SK-N-MC (cell line): Measurements from ENCODE around the gene GNPTAB.
"Not testable (repeated sequence)": the region's sequence is repeated elsewhere in the genome, so short reads cannot be mapped to it uniquely, and the experiment has no call there.

Experiments used
- DNase-seq: peaks from one replicate; pipeline ENCODE4 v3.0.0-alpha.2; 2011; ENCODE audit warnings: low read depth, low spot score
- H3K27ac ChIP-seq: fragments of 200-600 bp; sonication (generic); 2 replicates; pipeline ENCODE4 v1.5.1; 2016; ENCODE audit warnings: mixed run types
- H3K36me3 ChIP-seq: fragments of 200-600 bp; sonication (generic); 2 replicates; pipeline ENCODE4 v1.6.1; 2017; ENCODE audit warnings: antibody characterized with exemption, low read length, mixed read lengths; ENCODE audit not compliant: insufficient read depth
- H3K4me3 ChIP-seq: fragments of 200-600 bp; sonication (generic); 2 replicates; pipeline ENCODE4 v1.5.1; 2016
- H3K9ac ChIP-seq: fragments of 200-600 bp; sonication (generic); 2 replicates; pipeline ENCODE4 v1.8.0; 2017; ENCODE audit warnings: mixed run types, mixed read lengths; ENCODE audit not compliant: insufficient read length
- H3K9me3 ChIP-seq: fragments of 200-600 bp; sonication (generic); 2 replicates; pipeline ENCODE4 v1.6.1; 2017; ENCODE audit warnings: low read depth, mild to moderate bottlenecking, antibody characterized with exemption, low read length, moderate library complexity, mixed read lengths
- EZH2 ChIP-seq: fragments of 200-600 bp; sonication (generic); IDR thresholded peaks from one replicate; pipeline ENCODE4 v1.6.1; 2017; ENCODE audit warnings: antibody characterized with exemption
- FOXP2 ChIP-seq: optimal IDR thresholded peaks from 2 replicates; pipeline ENCODE3; 2011; ENCODE audit warnings: mild to moderate bottlenecking, moderate library complexity; ENCODE audit not compliant: insufficient read depth; ENCODE audit errors: extremely low read length, control extremely low read depth
- POLR2AphosphoS5 ChIP-seq: IDR thresholded peaks from 2 replicates; pipeline ENCODE4 v1.6.1; 2012; ENCODE audit warnings: mild to moderate bottlenecking, low read depth, low read length, borderline replicate concordance

GNPTAB gene

DNA sequence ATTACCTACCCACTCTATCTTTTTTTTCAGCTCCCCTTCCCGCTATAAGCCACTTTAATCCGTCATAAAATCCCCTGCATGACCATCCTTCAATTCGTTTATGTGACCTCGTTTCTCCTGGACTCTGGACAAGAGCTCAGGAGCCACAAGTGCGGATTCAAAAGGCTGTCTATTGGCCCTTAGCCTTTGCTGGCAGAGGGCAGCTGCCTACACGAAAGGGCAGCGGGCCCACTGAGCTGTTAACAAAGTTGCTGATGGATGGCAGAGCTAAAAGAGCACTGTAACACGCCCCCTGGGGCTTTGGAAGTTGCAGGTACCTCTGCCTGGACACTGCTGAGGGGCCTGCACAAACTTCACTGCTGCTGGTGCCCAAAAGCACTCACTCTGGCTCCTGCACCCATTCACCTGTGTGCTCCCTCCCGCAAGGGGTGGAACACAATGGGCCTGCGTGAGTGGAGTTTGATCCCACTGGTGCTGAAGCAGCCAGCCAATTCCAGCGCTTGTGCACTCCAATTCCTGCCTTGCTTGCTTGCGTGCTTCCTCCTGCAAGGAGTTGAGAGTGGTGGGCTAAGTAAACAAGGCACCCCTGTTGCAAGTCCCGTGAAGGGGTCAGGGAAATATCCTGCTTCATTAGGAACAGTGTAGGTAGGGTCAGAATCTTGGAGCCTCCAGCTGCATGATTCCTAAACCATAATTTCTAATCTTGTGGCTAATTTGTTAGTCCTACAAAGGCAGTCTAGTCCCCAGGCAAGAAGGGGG lies 36.0 kb upstream of the GNPTAB start:
- DNase-seq: no peak
- TF ChIP-seq FOXP2 (no peak), POLR2AphosphoS5 (no peak), EZH2 (no peak)
- H3K9me3 ChIP-seq: no peaks in the 10 kb centered on the region
- no peak overlapping the region for H3K27ac ChIP-seq
- H3K9ac ChIP-seq: no peak overlapping the region
- no peaks in the 10 kb centered on the region for H3K36me3 ChIP-seq
- H3K4me3 ChIP-seq: no peak overlapping the region

DNA sequence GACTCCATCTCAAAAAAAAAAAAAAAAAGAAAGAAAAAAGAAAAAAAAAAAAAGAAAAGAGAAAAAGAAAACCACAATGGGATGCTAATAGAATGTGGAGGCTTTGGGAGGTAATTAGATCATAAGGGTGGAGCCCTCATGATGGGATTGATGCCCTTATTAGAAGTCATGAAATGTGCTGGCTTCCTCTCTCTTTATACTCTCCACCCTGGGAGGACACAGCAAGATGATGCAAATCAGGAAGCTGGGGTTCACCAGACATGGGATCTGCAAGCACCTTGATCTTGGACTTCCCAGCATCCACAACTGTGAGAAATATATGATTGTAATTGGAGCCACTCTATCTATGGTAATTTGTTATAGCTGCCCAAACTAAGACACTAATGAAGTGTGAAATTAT lies 33.2 kb upstream of the GNPTAB start:
- Histone ChIP-seq H3K27ac (no peak overlapping the region), H3K9ac (no peak overlapping the region), H3K36me3 (no peaks in the 10 kb centered on the region), H3K4me3 (no peak overlapping the region), H3K9me3 (no peaks in the 10 kb centered on the region)
- TF ChIP-seq EZH2 (no peak), POLR2AphosphoS5 (no peak), FOXP2 (no peak)
- DNase-seq: no peak

DNA sequence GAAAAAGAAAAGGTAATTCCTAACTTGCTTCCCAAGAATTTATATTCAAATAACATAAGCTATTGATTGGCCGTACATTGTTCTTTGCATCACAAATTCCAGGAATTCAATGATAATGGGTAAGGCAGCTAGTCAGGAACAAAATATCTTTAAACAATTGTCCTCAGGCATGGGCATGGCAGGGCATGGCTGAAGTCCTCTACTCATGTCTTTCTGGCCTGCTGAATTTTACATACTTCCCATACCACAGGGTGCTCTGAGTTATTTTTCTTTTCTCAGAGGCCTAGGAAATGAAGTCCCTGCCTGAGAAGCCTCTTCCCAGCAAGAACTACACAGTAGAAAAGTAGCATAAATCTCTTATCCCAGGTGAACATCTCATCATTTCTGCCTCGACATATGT lies 31.5 kb upstream of the GNPTAB start:
- H3K4me3 ChIP-seq: no peak overlapping the region
- H3K9me3 ChIP-seq: no peaks in the 10 kb centered on the region

DNA sequence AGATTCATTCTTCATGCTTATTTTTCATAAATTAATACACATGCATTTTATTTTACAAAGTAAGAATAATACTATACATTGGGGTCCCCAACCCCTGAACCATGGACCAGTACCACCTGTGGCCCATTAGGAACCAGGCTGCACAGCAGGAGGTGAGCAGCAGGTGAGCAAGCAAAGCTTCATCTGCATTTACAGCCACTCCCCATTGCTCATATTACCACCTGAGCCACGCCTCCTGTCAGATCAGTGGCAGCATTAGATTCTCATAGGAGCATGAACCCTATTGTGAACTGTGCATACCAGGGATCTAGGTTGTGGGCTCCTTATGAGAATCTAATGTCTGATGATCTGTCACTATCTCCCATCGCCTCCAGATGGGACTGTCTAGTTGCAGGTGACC lies 30.9 kb upstream of the GNPTAB start:
- H3K27ac ChIP-seq, DNase-seq, H3K9me3 ChIP-seq, H3K9ac ChIP-seq, H3K4me3 ChIP-seq, H3K36me3 ChIP-seq: not testable (repeated sequence)

More for the DNA sequence above, 31.5 kb upstream of the GNPTAB start:
- Histone ChIP-seq H3K9ac (no peak overlapping the region), H3K36me3 (no peaks in the 10 kb centered on the region), H3K27ac (no peak overlapping the region)
- DNase-seq: no peak
- no peak for TF ChIP-seq FOXP2
- no peak for TF ChIP-seq POLR2AphosphoS5
- TF ChIP-seq EZH2: no peak

DNA sequence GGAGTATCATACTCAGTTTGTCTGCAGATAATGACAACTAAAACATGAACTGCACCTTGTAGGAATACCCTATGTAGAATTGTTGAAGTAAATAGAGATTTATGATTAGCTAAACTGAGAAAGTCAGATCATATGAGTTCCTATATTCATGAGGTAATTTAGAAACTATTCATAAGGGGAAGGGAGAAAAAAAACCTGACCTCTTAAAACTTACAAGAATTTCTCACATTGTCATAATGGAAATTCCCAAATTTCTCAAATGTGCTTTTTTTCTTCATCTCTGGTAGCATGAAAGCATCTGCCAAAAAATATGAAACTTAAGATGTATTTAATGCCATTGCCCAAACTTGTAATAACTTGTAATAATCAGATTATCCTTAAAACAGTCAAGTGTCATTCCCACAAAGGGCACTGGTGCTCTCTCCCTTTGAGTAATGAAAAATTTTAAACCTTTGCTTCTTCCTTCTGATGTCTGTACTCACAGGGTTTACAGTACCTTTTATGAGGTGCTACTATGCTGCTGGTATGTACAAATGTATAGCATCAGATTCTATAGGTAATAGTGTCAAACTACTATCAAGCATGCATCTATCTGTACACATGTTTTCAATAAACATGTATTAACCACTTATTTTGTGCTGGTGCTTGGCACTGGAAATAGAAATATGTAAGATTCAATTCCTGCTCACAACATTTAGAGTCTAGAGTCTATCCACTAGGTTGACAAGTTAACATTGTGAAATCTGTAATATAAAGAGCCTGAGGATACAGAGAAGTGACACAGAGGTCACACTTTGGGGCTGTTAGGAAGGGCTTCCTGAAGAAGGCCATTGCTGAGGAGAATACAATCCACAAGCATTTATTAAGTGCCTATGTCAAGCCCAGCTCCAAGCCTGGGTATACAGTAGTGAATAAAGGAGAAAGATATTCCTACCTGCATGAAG lies 29.2 kb upstream of the GNPTAB start:
- H3K36me3 ChIP-seq: no peaks in the 10 kb centered on the region
- H3K9me3 ChIP-seq: no peaks in the 10 kb centered on the region
- no peak overlapping the region for H3K27ac ChIP-seq
- no peak overlapping the region for H3K4me3 ChIP-seq
- no peak for TF ChIP-seq POLR2AphosphoS5
- no peak for TF ChIP-seq EZH2
- no peak for TF ChIP-seq FOXP2
- no peak overlapping the region for H3K9ac ChIP-seq
- DNase-seq: no peak

DNA sequence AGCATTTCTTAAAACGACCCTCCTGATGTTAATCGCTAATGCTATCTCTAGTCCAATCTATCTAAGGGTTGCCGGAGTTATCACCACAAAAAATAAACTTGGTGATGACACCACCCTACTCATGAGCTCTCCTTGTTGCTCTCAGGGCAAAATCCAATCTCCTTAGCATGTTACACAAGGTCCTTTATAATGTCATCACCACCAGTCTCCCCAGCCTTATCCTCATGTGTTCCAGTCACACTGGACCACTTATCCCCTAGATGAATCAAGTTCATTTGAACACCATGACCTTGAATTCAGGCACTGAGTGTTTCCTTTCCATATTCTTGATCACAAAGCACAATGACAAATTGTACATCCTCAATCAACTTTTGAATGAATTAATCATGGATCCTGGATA lies 27.6 kb upstream of the GNPTAB start:
- no peak for DNase-seq
- Histone ChIP-seq H3K36me3 (no peaks in the 10 kb centered on the region), H3K9me3 (no peaks in the 10 kb centered on the region), H3K27ac (no peak overlapping the region), H3K4me3 (no peak overlapping the region), H3K9ac (no peak overlapping the region)
- no peak for TF ChIP-seq FOXP2
- no peak for TF ChIP-seq POLR2AphosphoS5
- TF ChIP-seq EZH2: no peak

DNA sequence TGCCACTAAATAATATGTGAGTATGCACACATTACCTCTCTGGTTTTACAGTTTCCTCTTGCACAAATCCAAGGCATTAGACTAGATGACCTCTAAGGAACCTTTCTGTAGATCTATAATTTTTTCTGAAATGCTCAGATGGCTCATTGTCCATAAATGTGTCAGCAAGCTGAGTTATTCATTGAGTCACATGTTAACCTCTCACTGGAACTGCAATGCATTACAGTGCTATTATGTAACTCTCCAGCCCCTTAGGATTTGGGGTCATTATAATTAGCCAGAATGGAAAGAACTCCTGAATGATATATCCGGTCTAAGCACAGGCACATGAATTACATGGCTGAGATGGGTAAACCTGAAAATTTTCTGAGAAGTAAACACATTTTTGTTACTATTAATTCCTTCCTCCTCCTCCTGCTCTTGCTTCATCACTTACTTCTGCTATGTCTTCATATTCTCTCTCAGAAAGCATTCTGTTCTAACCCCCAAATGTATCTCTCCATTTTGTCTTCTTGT lies 26.3 kb upstream of the GNPTAB start:
- no peak for DNase-seq

DNA sequence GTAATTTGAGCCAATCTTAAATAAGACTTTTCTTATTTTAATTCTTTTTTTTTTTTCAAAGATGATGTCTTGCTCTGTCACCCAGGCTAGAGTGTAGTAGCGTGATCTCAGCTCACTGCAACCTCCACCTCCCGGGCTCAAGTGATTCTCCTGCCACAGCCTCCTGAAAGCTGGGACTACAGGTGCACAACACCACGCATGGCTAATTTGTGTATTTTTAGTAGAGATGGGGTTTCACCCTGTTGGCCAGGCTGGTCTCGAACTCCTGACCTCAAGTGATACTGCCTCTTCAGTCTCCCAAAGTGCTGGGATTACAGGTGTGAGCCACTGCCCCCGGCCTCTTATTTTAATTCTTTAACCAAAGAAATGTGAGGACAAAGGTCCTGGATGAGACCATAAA lies 25.9 kb upstream of the GNPTAB start:
- H3K4me3 ChIP-seq, H3K27ac ChIP-seq, H3K9ac ChIP-seq, H3K9me3 ChIP-seq, DNase-seq, H3K36me3 ChIP-seq: not testable (repeated sequence)

More for the DNA sequence above, 26.3 kb upstream of the GNPTAB start:
- Histone ChIP-seq H3K9ac (no peak overlapping the region), H3K4me3 (no peak overlapping the region), H3K27ac (no peak overlapping the region), H3K36me3 (no peaks in the 10 kb centered on the region), H3K9me3 (no peaks in the 10 kb centered on the region)
- no peak; the same call in 1 of the 2 replicates for TF ChIP-seq POLR2AphosphoS5
- no peak for TF ChIP-seq FOXP2
- TF ChIP-seq EZH2: no peak

DNA sequence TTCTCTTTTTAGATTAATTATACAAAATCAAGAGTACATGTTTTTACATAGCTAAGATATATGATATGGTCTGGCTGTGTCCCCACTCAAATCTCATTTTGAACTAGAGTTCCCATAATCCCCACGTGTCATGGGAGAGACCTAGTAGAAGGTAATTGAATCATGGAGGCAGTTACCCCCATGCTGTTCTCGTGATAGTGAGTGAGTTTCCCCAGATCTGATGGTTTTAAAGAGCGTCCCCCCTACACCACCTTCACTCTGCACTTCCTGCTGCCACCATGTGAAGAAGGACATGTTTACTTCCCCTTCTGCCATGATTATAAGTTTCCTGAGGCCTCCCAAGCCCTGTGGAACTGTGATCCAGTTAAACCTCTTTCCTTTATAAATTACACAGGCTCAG lies 25.2 kb upstream of the GNPTAB start:
- H3K9ac ChIP-seq: no peak overlapping the region
- H3K36me3 ChIP-seq: no peaks in the 10 kb centered on the region
- TF ChIP-seq EZH2: no peak
- no peak for TF ChIP-seq POLR2AphosphoS5
- TF ChIP-seq FOXP2: no peak
- H3K9me3 ChIP-seq: no peaks in the 10 kb centered on the region
- peak overlapping the region; percentile 75 for H3K27ac ChIP-seq
- H3K4me3 ChIP-seq: peak overlapping the region; percentile 44
- DNase-seq: no peak
